GM12878 (cell line): Measurements from ENCODE around the gene RPL10L. TPM values are rescaled to one million over a fixed set of nuclear protein-coding genes. Genes with fewer than 3 reads are reported as not detected.

Experiments
- ATAC-seq: fragments of 200-7000 bp; cut with Tn5 transposase; 3 replicates; pipeline ENCODE4 v1.9.1; 2020; ENCODE audit warnings: mild to moderate bottlenecking, moderate library complexity
- BruUV-seq: library from RNA; stranded (reverse); fragments of 400-500 nt; replicated peaks from 2 replicates; lab custom pipeline; 2021; lab: Mats Ljungman, UMichigan
- CTCF ChIA-PET: fragments of 300-600 bp; sonication (Branson Sonifier 250); formaldehyde crosslinking; extraction: SDS; loops from one replicate; lab custom pipeline; 2021; ENCODE audit warnings: inconsistent platforms; lab: Yijun Ruan, JAX
- POLR2A ChIA-PET: fragments of 350-600 bp; formaldehyde crosslinking; extraction: SDS; loops from one replicate; lab custom pipeline; 2021; ENCODE audit warnings: inconsistent platforms; lab: Charles Lee
- RAD21 ChIA-PET: fragments of 300-600 bp; sonication (Branson Sonifier 250); formaldehyde crosslinking; loops from one replicate; lab custom pipeline; 2023; ENCODE audit warnings: antibody characterized with exemption; ENCODE audit not compliant: unreplicated experiment; lab: Charles Lee
- SMC1A ChIA-PET: fragments of 300-600 bp; sonication (Branson Sonifier 250); formaldehyde crosslinking; loops from one replicate; lab custom pipeline; 2023; ENCODE audit not compliant: unreplicated experiment, uncharacterized antibody; lab: Charles Lee
- DNase-seq: peaks from one replicate; pipeline ENCODE4 v3.0.0-alpha.2; 2011; ENCODE audit warnings: low read depth, low spot score
- FAIRE-seq: peaks from 3 replicates; lab custom pipeline; 2011; peaks lifted over from hg19 to GRCh38; lab: Jason Lieb, UNC
- H2AFZ ChIP-seq: 2 replicates; pipeline ENCODE4 v1.6.0; 2011; ENCODE audit warnings: low read depth, low read length, control low read depth; ENCODE audit not compliant: control insufficient read depth
- H3K27ac ChIP-seq: 2 replicates; pipeline ENCODE4 v1.5.1; 2011; ENCODE audit warnings: control low read depth; ENCODE audit not compliant: control insufficient read depth, insufficient read depth
- H3K27me3 ChIP-seq, 2 experiments: replicated peaks in 1 of 2; 2 replicates each; pipeline versions ENCODE4 v1.6.0 to v1.6.1; 2011; ENCODE audit warnings: low read length in 1 of 2; ENCODE audit not compliant: control insufficient read depth in 2 of 2, insufficient read depth in 2 of 2
- H3K36me3 ChIP-seq, 2 experiments: 2 replicates each; pipeline ENCODE4 v1.5.1; 2011; ENCODE audit warnings: low read length in 1 of 2; ENCODE audit not compliant: control insufficient read depth in 2 of 2, insufficient read depth in 2 of 2
- H3K4me1 ChIP-seq: 2 replicates; pipeline ENCODE4 v1.6.1; 2011; ENCODE audit warnings: mild to moderate bottlenecking, low read length, moderate library complexity, mixed read lengths; ENCODE audit not compliant: control insufficient read depth, insufficient read depth
- H3K4me2 ChIP-seq: 2 replicates; pipeline ENCODE4 v1.6.0; 2011; ENCODE audit warnings: control low read depth; ENCODE audit not compliant: control insufficient read depth, insufficient read depth
- H3K4me3 ChIP-seq: fragments of 200-600 bp; sonication (generic); 2 replicates; pipeline ENCODE4 v1.5.1; 2016
- H3K79me2 ChIP-seq: 2 replicates; pipeline ENCODE4 v1.6.0; 2011; ENCODE audit warnings: low read length; ENCODE audit not compliant: control insufficient read depth, insufficient read depth
- H3K9ac ChIP-seq: 2 replicates; pipeline ENCODE4 v1.8.0; 2011; ENCODE audit warnings: low read length, control low read depth, mixed read lengths; ENCODE audit not compliant: control insufficient read depth, insufficient read depth
- H3K9me3 ChIP-seq: replicated peaks from 3 replicates; pipeline ENCODE4 v1.5.1; 2011; ENCODE audit warnings: mild to moderate bottlenecking, low read length; ENCODE audit not compliant: control insufficient read depth, insufficient read depth
- H4K20me1 ChIP-seq: 2 replicates; pipeline ENCODE4 v1.6.0; 2011; ENCODE audit not compliant: control insufficient read depth, insufficient read depth
- ATF3 ChIP-seq: IDR thresholded peaks from 2 replicates; pipeline ENCODE4 v1.6.1; 2011; ENCODE audit warnings: low read depth, mild to moderate bottlenecking, low read length, moderate library complexity, borderline replicate concordance; ENCODE audit errors: extremely low read depth
- BMI1 ChIP-seq: fragments of 450-650 bp; IDR thresholded peaks from 2 replicates; pipeline ENCODE4 v1.6.1; 2016; ENCODE audit warnings: mild to moderate bottlenecking, moderate library complexity, borderline replicate concordance
- CEBPB ChIP-seq, 2 experiments: fragments of 150-350 bp in 1 of 2; IDR thresholded peaks; 2 replicates each; pipeline ENCODE4 v1.6.1; 2012 to 2014; ENCODE audit warnings: low read depth in 2 of 2, low read length in 2 of 2, borderline replicate concordance in 1 of 2, inconsistent platforms in 1 of 2
- DPF2 ChIP-seq: fragments of 450-650 bp; IDR thresholded peaks from 2 replicates; pipeline ENCODE4 v1.6.1; 2017; ENCODE audit warnings: mild to moderate bottlenecking
- GATAD2B ChIP-seq: fragments of 450-650 bp; conservative IDR thresholded peaks from 2 replicates; pipeline ENCODE4 v1.6.1; 2017; ENCODE audit warnings: low read depth, mild to moderate bottlenecking, moderate library complexity
- JUNB ChIP-seq: IDR thresholded peaks from 2 replicates; pipeline ENCODE4 v1.6.1; 2016; ENCODE audit warnings: antibody characterized with exemption, mild to moderate bottlenecking
- MXI1 ChIP-seq: fragments of 150-350 bp; IDR thresholded peaks from 2 replicates; pipeline ENCODE4 v1.6.1; 2011; ENCODE audit warnings: low read depth, mild to moderate bottlenecking, inconsistent platforms, low read length, improper control_type of control experiment
- RELA ChIP-seq: fragments of 450-650 bp; IDR thresholded peaks from 2 replicates; pipeline ENCODE4 v1.8.0; 2014; ENCODE audit warnings: borderline replicate concordance; ENCODE audit not compliant: partially characterized antibody
- SPI1 ChIP-seq: IDR thresholded peaks from 2 replicates; pipeline ENCODE4 v1.6.1; 2011; ENCODE audit warnings: low read depth, mild to moderate bottlenecking, low read length, moderate library complexity, borderline replicate concordance; ENCODE audit not compliant: insufficient read depth
- SREBF2 ChIP-seq: IDR thresholded peaks from 2 replicates; pipeline ENCODE4 v1.6.1; 2012; ENCODE audit warnings: mild to moderate bottlenecking, low read length
- SUZ12 ChIP-seq: fragments of 200-600 bp; sonication (generic); IDR thresholded peaks from one replicate; pipeline ENCODE4 v1.6.1; 2018; ENCODE audit warnings: antibody characterized with exemption, mild to moderate bottlenecking; ENCODE audit not compliant: unreplicated experiment
- YBX1 ChIP-seq: fragments of 450-650 bp; IDR thresholded peaks from 2 replicates; pipeline ENCODE4 v1.6.1; 2016; ENCODE audit warnings: antibody characterized with exemption
- ZBED1 ChIP-seq: IDR thresholded peaks from 2 replicates; pipeline ENCODE4 v1.6.1; 2016; ENCODE audit warnings: borderline replicate concordance
- ZBTB11 ChIP-seq: fragments of 450-650 bp; formaldehyde crosslinking; IDR thresholded peaks from 2 replicates; pipeline ENCODE4 v1.5.0; 2022; ENCODE audit warnings: mild to moderate bottlenecking, missing genetic modification characterization
- ZNF24 ChIP-seq: fragments of 450-650 bp; IDR thresholded peaks from 2 replicates; pipeline ENCODE4 v1.6.1; 2017; ENCODE audit warnings: antibody characterized with exemption, mild to moderate bottlenecking
- ZSCAN29 ChIP-seq: fragments of 450-650 bp; IDR thresholded peaks from 2 replicates; pipeline ENCODE4 v1.6.1; 2017; ENCODE audit warnings: mild to moderate bottlenecking, moderate library complexity
- WGBS: methylation state at CpG from one replicate; pipeline ENCODE4 v1.1.6; 2016; ENCODE audit warnings: low lambda C conversion rate; ENCODE audit not compliant: insufficient replicate concordance, insufficient coverage; ENCODE audit errors: missing lambda C conversion rate; 5-methylcytosine and 5-hydroxymethylcytosine counted together
- in situ Hi-C: fragments of 300-500 bp; cut with MboI; formaldehyde crosslinking; loops from 9 replicates; pipeline ENCODE4 v1.14.3; 2018; ENCODE audit warnings: mixed read lengths
- intact Hi-C: fragments of 100-400 bp; cut with micrococcal nuclease; formaldehyde crosslinking; loops from one replicate; pipeline ENCODE4 v1.14.2; 2022; ENCODE audit not compliant: unreplicated experiment
- polyA plus RNA-seq, 11 experiments: library from polyadenylated mRNA; depleted of rRNA in 4 of 11; unstranded in 6 of 11; stranded (reverse) in 5 of 11; fragments of >200 nt; fragmentation: Nextera tagmentation in 4 of 11; fragmentation: Illumina TruSeq in 1 of 11; extraction: Ambion mirVana in 4 of 11; extraction: Trizol in 1 of 11; gene quantifications; 1 replicate in 1 of 11; 2 replicates in 10 of 11; pipeline versions ENCODE4 v1.2.1 to v1.2.3, GENCODE V29; 2011 to 2016; ENCODE audit warnings: inconsistent platforms in 2 of 11, missing spikeins in 2 of 11, low read depth in 1 of 11
- total RNA-seq, 4 experiments: library from RNA; depleted of rRNA in 3 of 4; stranded (reverse); fragments of >200 nt in 3 of 4; fragmentation: Illumina TruSeq in 1 of 4; extraction: Trizol in 1 of 4; gene quantifications; 2 replicates each; pipeline versions ENCODE4 v1.2.1 to v1.2.3, GENCODE V29; 2013 to 2021

Gene RPL10L
- total and polyA plus RNA-seq, 10 of the 15 experiments (the other 5 are each of a cell fraction or from before 2014, with no cell fraction given), result not detected

- Histone ChIP-seq H3K4me3 (no peak overlapping the region), H3K36me3 (no peaks in the 10 kb centered on the region), H3K79me2 (no peaks in the 10 kb centered on the region), H3K9ac (no peak overlapping the region), H3K4me1 (no peaks in the 10 kb centered on the region), H3K27ac (no peak overlapping the region), H3K9me3 (no peaks in the 10 kb centered on the region; the same call in 2 of the 3 replicates), H2AFZ (no peak overlapping the region), H4K20me1 (no peaks in the 10 kb centered on the region), H3K27me3 (no peaks in the 10 kb centered on the region), H3K4me2 (no peak overlapping the region)
- TF ChIP-seq SREBF2 (no peak), SUZ12 (no peak)
- intact Hi-C loops (no loop called here), in situ Hi-C loops (no loop called here)
- DNase-seq, result no peak
- 37% methylated on average over 3 of the region's 3 CpGs for WGBS
- RAD21 ChIA-PET, result no interaction called here
- SMC1A ChIA-PET, result interaction anchor here (0.5 kb wide), 1 partner anchor 360 kb away, joined by 3 read pairs; no protein-coding TSS in a partner anchor
- POLR2A ChIA-PET, result no interaction called here
- ATAC-seq, result no peak
- no peak for FAIRE-seq
- no TSS peak for BruUV-seq
- CTCF ChIA-PET, result no interaction called here
These were observed 40.2 kb upstream of the RPL10L start for GRCh38 chr14:46691819-46692218.

GRCh38 chr14:46686652-46687051, 35.1 kb upstream of the RPL10L start:
- intact Hi-C loops, result no loop called here
- no peaks in the 10 kb centered on the region for H3K4me1 ChIP-seq
- H3K27me3 ChIP-seq, result no peaks in the 10 kb centered on the region
- H3K9me3 ChIP-seq, result no peaks in the 10 kb centered on the region; the same call in 2 of the 3 replicates
- DNase-seq (no peak), ATAC-seq (peak; percentile 45; the same call in 2 of the 3 replicates), FAIRE-seq (no peak)
- no peak overlapping the region for H3K4me2 ChIP-seq
- H3K4me3 ChIP-seq, result no peak overlapping the region
- ChIA-PET RAD21 (no interaction called here), SMC1A (interaction anchor here (0.7 to 1.5 kb wide), 2 partner anchors 17 to 25 kb away, joined by 3 to 5 read pairs; no protein-coding TSS in a partner anchor), POLR2A (no interaction called here), CTCF (interaction anchor here (0.9 to 1.5 kb wide), 2 partner anchors 15 to 16 kb away, joined by 3 read pairs; no protein-coding TSS in a partner anchor)
- no peak overlapping the region for H2AFZ ChIP-seq
- BruUV-seq, result no TSS peak
- no peaks in the 10 kb centered on the region for H4K20me1 ChIP-seq
- no peaks in the 10 kb centered on the region for H3K36me3 ChIP-seq
- H3K79me2 ChIP-seq, result no peaks in the 10 kb centered on the region
- no peak overlapping the region for H3K9ac ChIP-seq
- TF ChIP-seq DPF2 (no peak), ZSCAN29 (no peak), BMI1 (no peak), JUNB (no peak), YBX1 (no peak), RELA (no peak), ATF3 (no peak), MXI1 (no peak), SPI1 (no peak), ZNF24 (no peak), ZBED1 (no peak), ZBTB11 (CRISPR knock-in tag) (no peak), GATAD2B (no peak), CEBPB (IDR thresholded peaks at IDR 0.05; ENCODE audit: borderline replicate concordance in 1 of 2, low read depth in 2 of 2, low read length in 2 of 2) (no peak)
- H3K27ac ChIP-seq, result no peak overlapping the region
- in situ Hi-C loops, result no loop called here
- 43% methylated on average over 4 of the region's 4 CpGs for WGBS
